Peyer's patch (tissue), 4 donors: ENCODE data around the gene ANKRD16. TPM values are rescaled to one million over a fixed set of nuclear protein-coding genes. Genes with fewer than 3 reads are reported as not detected.

Experiments
- DNase-seq, 3 donors: peaks; one replicate each; pipeline ENCODE4 v3.0.0-alpha.2; 2017 to 2019
- H3K27ac ChIP-seq, 4 donors: fragments of 200-600 bp; sonication (generic); one replicate each; pipeline ENCODE4 v1.5.1; 2016 to 2019
- H3K27me3 ChIP-seq, 2 donors: fragments of 200-600 bp; sonication (generic); one replicate each; pipeline ENCODE4 v1.5.1; 2019
- H3K36me3 ChIP-seq, 3 donors: fragments of 200-600 bp; sonication (generic); one replicate each; pipeline ENCODE4 v1.5.1; 2016 to 2019
- H3K4me1 ChIP-seq, 4 donors: fragments of 200-600 bp; sonication (generic); one replicate each; pipeline ENCODE4 v1.5.1; 2016 to 2019
- H3K4me3 ChIP-seq, 4 donors: fragments of 200-600 bp; sonication (generic); 1 replicate in 3 of 4; 2 replicates in 1 of 4; pipeline ENCODE4 v1.5.1; 2016 to 2019; ENCODE audit warnings: mild to moderate bottlenecking in 1 of 4
- H3K9me3 ChIP-seq, 4 donors: fragments of 200-600 bp; sonication (generic); one replicate each; pipeline ENCODE4 v1.5.1; 2016 to 2019; ENCODE audit warnings: mild to moderate bottlenecking in 1 of 4
- CTCF ChIP-seq, 6 experiments: fragments of 450-650 bp in 4 of 6; fragments of 200-600 bp in 2 of 6; sonication (generic) in 1 of 6; IDR thresholded peaks; one replicate each; pipeline ENCODE4 v1.5.1; 2017 to 2019; ENCODE audit warnings: antibody characterized with exemption in 6 of 6, mild to moderate bottlenecking in 3 of 6, moderate library complexity in 1 of 6
- POLR2A ChIP-seq, 2 donors: fragments of 450-650 bp; IDR thresholded peaks; one replicate each; pipeline ENCODE4 v1.5.1; 2017; ENCODE audit warnings: antibody characterized with exemption in 2 of 2, mild to moderate bottlenecking in 2 of 2, moderate library complexity in 2 of 2
- total RNA-seq, 4 donors: library from RNA; depleted of rRNA; stranded (reverse); fragments of >200 nt; gene quantifications; one replicate each; pipeline ENCODE4 v1.1.0, GENCODE V29; 2016

The ANKRD16 gene
- total RNA-seq, 4 donors from 2014 or later: 5.3 to 15.3 (median 11.9) TPM

DNA sequence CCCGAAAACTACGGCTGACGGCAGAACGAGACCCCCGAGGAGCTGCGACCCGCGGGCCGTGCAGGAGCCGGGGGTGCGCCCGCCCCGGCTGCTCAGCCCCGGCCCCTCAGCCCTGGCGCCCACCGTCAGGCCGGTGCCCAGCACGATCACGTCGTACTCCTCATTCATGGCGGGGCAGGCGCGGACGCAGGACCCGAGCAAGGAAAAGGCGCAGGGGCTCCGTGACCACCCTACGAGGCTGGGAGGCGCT lies 76.7 kb downstream of the ANKRD16 start:
- Histone ChIP-seq H3K9me3 (no peaks in the 10 kb centered on the region), H3K4me3 (peak overlapping the region; percentile 79 to 96 (median 88)), H3K4me1 (peaks cover 0 to 47% (median 22%) of the 10 kb centered on the region in 4 donors), H3K27ac (peak overlapping the region; percentile 97 to 99 (median 98)), H3K36me3 (no peaks in the 10 kb centered on the region), H3K27me3 (no peaks in the 10 kb centered on the region)
- TF ChIP-seq POLR2A (IDR thresholded peaks at IDR 0.05) (no peak), CTCF (IDR thresholded peaks at IDR 0.05) (no peak)
- DNase-seq: no peak

DNA sequence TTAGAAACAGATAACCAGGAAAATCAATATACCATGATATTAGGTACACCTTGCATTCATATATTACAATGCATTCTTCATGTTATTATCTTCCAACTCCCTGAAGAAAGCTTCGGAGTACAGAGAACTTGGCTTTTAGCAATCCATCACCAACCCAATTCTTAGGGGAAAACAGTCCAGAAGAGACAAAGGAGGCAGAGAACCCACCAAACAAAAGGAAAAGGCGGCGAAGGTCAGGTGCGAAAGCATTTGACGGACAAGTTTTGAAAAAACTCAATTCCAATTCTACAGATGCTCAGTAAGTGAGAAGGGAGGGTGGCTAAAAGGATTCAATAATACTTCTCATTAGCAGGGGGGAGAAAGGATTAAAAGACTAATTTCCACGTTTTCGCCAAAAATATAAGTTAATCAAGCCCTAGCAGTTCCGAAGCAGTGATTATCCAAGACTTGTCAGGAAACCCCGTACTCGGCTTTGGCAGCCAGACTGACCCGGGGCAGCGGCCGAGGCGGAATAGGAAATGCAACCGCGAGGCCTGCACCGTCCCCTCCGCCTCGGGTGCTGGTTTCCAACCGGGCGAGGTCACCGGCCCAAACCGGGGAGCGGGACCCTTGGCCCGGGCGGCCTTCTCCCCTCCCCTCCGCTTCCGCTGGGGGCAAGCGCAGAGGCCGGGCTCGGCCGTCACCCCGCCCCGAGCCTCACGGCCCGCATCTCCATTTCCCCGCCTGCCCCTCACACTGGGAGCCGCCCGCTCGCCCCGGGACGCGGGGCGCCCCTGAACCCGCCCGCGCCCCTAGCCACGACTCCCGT lies 77.2 kb downstream of the ANKRD16 start:
- peak overlapping the region; percentile 79 to 96 (median 88) for H3K4me3 ChIP-seq
- H3K36me3 ChIP-seq: no peaks in the 10 kb centered on the region
- H3K27ac ChIP-seq: peak overlapping the region; percentile 97 to 99 (median 98)
- TF ChIP-seq POLR2A (IDR thresholded peaks at IDR 0.05) (no peak), CTCF (IDR thresholded peaks at IDR 0.05) (peak in 1 of 6 experiments; percentile 9)
- H3K4me1 ChIP-seq: peaks cover 0 to 52% (median 26%) of the 10 kb centered on the region in 4 donors
- H3K9me3 ChIP-seq: no peaks in the 10 kb centered on the region
- no peaks in the 10 kb centered on the region for H3K27me3 ChIP-seq
- peak; percentile 41 to 80 (median 71) for DNase-seq

Other genes with a start within 250 kb of the ANKRD16 start
- gene ASB13, start 223.3 kb downstream of the ANKRD16 start, total RNA-seq: 10 to 100 TPM; 28.1 to 80.9 (median 61.2) TPM
- 100 to 1,000 TPM in 1 of 4 donors, 10 to 100 TPM in 3; 52.8 to 160 (median 80.7) TPM for gene TASOR2, start 205.1 kb downstream of the ANKRD16 start, total RNA-seq
- gene GDI2, start 76.5 kb downstream of the ANKRD16 start, total RNA-seq: 100 to 1,000 TPM; 182 to 326 (median 260) TPM
- 100 to 1,000 TPM; 101 to 169 (median 138) TPM for gene FBH1, start 350 bp upstream of the ANKRD16 start, total RNA-seq
- 10 to 100 TPM; 19.4 to 38.0 (median 34.9) TPM for gene IL15RA, start 87.7 kb upstream of the ANKRD16 start, total RNA-seq
- 10 to 100 TPM in 1 of 4 donors, 1 to 10 TPM in 2, under 1 TPM in 1; 0.70 to 16.5 (median 1.9) TPM for gene IL2RA, start 172.5 kb upstream of the ANKRD16 start, total RNA-seq
- gene RBM17, start 199.1 kb upstream of the ANKRD16 start, total RNA-seq: 100 to 1,000 TPM in 2 of 4 donors, 10 to 100 TPM in 2; 66.4 to 166 (median 101) TPM